Body of pancreas (tissue), 4 donors: Measurements from ENCODE around the gene NUP210L. TPM values are rescaled to one million over a fixed set of nuclear protein-coding genes. Genes with fewer than 3 reads are reported as not detected.

ENCODE experiments used
- ATAC-seq: fragments of 150-250 bp; one replicate; pipeline ENCODE4 v1.9.1; 2016
- DNase-seq, 4 donors: peaks; one replicate each; pipeline ENCODE4 v3.0.0-alpha.2; 2019
- H3K27ac ChIP-seq, 4 donors: fragments of 200-600 bp; sonication (generic); 1 replicate in 3 of 4; 2 replicates in 1 of 4; pipeline versions ENCODE4 v1.5.1 to v1.6.1; 2016 to 2019; ENCODE audit warnings: mild to moderate bottlenecking in 1 of 4, mixed read lengths in 1 of 4, moderate library complexity in 1 of 4
- H3K27me3 ChIP-seq, 2 donors: fragments of 200-600 bp; sonication (generic); one replicate each; pipeline ENCODE4 v1.6.0; 2016; ENCODE audit warnings: mild to moderate bottlenecking in 1 of 2
- H3K36me3 ChIP-seq, 2 donors: fragments of 200-600 bp; sonication (generic); replicated peaks in 1 of 2; 2 replicates each; pipeline ENCODE4 v1.5.1; 2016; ENCODE audit warnings: low read depth in 2 of 2; ENCODE audit not compliant: insufficient read depth in 1 of 2
- H3K4me1 ChIP-seq: fragments of 200-600 bp; sonication (generic); one replicate; pipeline ENCODE4 v1.6.0; 2016
- H3K4me3 ChIP-seq, 2 donors: fragments of 200-600 bp; sonication (generic); 1 replicate in 1 of 2; 2 replicates in 1 of 2; pipeline ENCODE4 v1.5.1; 2016 to 2019
- H3K9me3 ChIP-seq, 3 donors: fragments of 200-600 bp; sonication (generic); 1 replicate in 2 of 3; 2 replicates in 1 of 3; pipeline ENCODE4 v1.5.1; 2016
- POLR2A ChIP-seq, 3 donors: fragments of 450-650 bp; IDR thresholded peaks; one replicate each; pipeline ENCODE4 v1.6.1; 2016; ENCODE audit warnings: antibody characterized with exemption in 3 of 3, mild to moderate bottlenecking in 2 of 3
- WGBS, 2 donors: methylation state at CpG; one replicate each; pipeline ENCODE4 v1.1.5; 2017; 5-methylcytosine and 5-hydroxymethylcytosine counted together
- intact Hi-C: fragments of 100-400 bp; cut with DNase I; formaldehyde crosslinking; loops from one replicate; pipeline ENCODE4 v1.15.1; 2023
- total RNA-seq, 2 donors: library from RNA; depleted of rRNA; stranded (reverse); fragments of >200 nt; gene quantifications; one replicate each; pipeline ENCODE4 v1.1.0, GENCODE V29; 2016
- TF ChIP-seq, protein P1 (sequence below), 7 experiments: fragments of 450-650 bp in 4 of 7; fragments of 200-600 bp in 3 of 7; sonication (generic) in 3 of 7; IDR thresholded peaks; one replicate each; pipeline ENCODE4 v1.5.1; 2016 to 2019; ENCODE audit warnings: antibody characterized with exemption in 7 of 7

The NUP210L gene
- total RNA-seq, 2 donors from 2014 or later, result not detected

DNA sequence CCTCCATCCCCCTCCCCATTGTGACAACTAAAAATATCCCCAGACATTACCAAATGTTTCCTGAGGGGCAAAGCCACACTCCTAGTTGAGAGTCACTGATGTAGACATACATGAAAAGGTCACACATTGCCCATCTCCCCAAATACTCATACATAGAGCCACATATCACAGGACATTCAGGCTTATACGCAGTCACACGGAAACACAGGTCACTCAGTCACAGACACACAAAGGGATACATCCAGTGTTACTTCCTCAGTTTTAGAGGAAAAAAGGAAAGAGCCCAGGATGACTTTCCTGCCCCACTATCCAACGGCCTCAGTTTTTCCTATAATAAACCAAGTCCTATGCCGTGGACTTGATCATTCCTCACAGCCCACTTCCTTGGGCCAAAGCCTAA, 193.5 kb downstream of the NUP210L start:
- TF ChIP-seq, protein P1, sequence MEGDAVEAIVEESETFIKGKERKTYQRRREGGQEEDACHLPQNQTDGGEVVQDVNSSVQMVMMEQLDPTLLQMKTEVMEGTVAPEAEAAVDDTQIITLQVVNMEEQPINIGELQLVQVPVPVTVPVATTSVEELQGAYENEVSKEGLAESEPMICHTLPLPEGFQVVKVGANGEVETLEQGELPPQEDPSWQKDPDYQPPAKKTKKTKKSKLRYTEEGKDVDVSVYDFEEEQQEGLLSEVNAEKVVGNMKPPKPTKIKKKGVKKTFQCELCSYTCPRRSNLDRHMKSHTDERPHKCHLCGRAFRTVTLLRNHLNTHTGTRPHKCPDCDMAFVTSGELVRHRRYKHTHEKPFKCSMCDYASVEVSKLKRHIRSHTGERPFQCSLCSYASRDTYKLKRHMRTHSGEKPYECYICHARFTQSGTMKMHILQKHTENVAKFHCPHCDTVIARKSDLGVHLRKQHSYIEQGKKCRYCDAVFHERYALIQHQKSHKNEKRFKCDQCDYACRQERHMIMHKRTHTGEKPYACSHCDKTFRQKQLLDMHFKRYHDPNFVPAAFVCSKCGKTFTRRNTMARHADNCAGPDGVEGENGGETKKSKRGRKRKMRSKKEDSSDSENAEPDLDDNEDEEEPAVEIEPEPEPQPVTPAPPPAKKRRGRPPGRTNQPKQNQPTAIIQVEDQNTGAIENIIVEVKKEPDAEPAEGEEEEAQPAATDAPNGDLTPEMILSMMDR (IDR thresholded peaks at IDR 0.05), result no peak
- WGBS, 2 donors, result 77 to 86% methylated on average over 4 of the region's 4 CpGs
- DNase-seq (no peak), ATAC-seq (no peak)
- H3K4me3 ChIP-seq, result no peak overlapping the region
- no peaks in the 10 kb centered on the region for H3K9me3 ChIP-seq
- peaks cover 0 to 4% of the 10 kb centered on the region in 2 donors for H3K36me3 ChIP-seq
- intact Hi-C loops, result no loop called here
- peaks cover 63% of the 10 kb centered on the region for H3K4me1 ChIP-seq
- H3K27me3 ChIP-seq, result no peaks in the 10 kb centered on the region
- peak overlapping the region in 3 of 4 donors; percentile 88 to 95 (median 90) for H3K27ac ChIP-seq

GRCh38 chr1:153960206-153960605, 194.7 kb downstream of the NUP210L start:
- no peaks in the 10 kb centered on the region for H3K27me3 ChIP-seq
- intact Hi-C loops, result no loop called here
- no peak for ATAC-seq
- H3K4me1 ChIP-seq, result peaks cover 66% of the 10 kb centered on the region
- 77 to 81% methylated on average over 5 to 11 of the region's 11 CpGs for WGBS, 2 donors
- H3K36me3 ChIP-seq, result peaks cover 0 to 4% of the 10 kb centered on the region in 2 donors
- no peaks in the 10 kb centered on the region for H3K9me3 ChIP-seq
- peak overlapping the region in 1 of 4 donors; percentile 22 for H3K27ac ChIP-seq
- H3K4me3 ChIP-seq, result no peak overlapping the region
- DNase-seq, result no peak
- TF ChIP-seq, protein P1 (IDR thresholded peaks at IDR 0.05), result no peak
- TF ChIP-seq POLR2A (IDR thresholded peaks at IDR 0.05), result no peak

- no peak for DNase-seq
- Histone ChIP-seq H3K27me3 (no peaks in the 10 kb centered on the region), H3K36me3 (peaks cover 0 to 4% of the 10 kb centered on the region in 2 donors), H3K4me1 (peaks cover 62% of the 10 kb centered on the region), H3K27ac (peak overlapping the region in 1 of 4 donors; percentile 86), H3K9me3 (no peaks in the 10 kb centered on the region), H3K4me3 (no peak overlapping the region)
- 69 to 75% methylated on average over 3 of the region's 3 CpGs for WGBS, 2 donors
- no peak for ATAC-seq
- TF ChIP-seq, protein P1 (IDR thresholded peaks at IDR 0.05), result no peak
- TF ChIP-seq POLR2A (IDR thresholded peaks at IDR 0.05), result no peak
- intact Hi-C loops, result no loop called here
Measured at GRCh38 chr1:153959454-153959853, 195.4 kb downstream of the NUP210L start.

DNA sequence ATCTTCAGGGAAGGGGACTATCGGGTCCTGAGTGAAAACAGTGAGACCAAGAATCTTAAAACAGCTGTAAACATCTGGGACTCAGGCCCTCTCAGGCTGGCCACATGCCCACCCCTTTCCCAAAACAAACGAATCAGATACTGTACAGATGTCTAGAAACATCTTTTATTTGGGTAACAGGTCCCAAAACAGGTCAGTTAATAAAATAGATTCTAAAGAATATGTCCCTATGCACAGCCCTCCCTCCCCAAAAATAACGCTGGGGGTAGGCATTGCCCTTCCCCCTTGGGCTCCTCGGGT, 196.0 kb downstream of the NUP210L start:
- H3K27ac ChIP-seq, result peak overlapping the region in 2 of 4 donors; percentile 34 to 86
- peaks cover 0 to 4% of the 10 kb centered on the region in 2 donors for H3K36me3 ChIP-seq
- H3K4me1 ChIP-seq, result peaks cover 57% of the 10 kb centered on the region
- no peak for TF ChIP-seq POLR2A (IDR thresholded peaks at IDR 0.05)
- TF ChIP-seq, protein P1 (IDR thresholded peaks at IDR 0.05), result no peak
- intact Hi-C loops, result no loop called here
- DNase-seq, result peak in 1 of 4 donors; percentile 26
- ATAC-seq, result no peak
- H3K9me3 ChIP-seq, result no peaks in the 10 kb centered on the region
- WGBS, 2 donors, result 15 to 17% methylated on average over 4 of the region's 4 CpGs
- no peak overlapping the region for H3K4me3 ChIP-seq
- no peaks in the 10 kb centered on the region for H3K27me3 ChIP-seq
